22Rv1 (cell line): ENCODE data around the gene TACC2.

Experiments
- CTCF ChIP-seq: fragments of 450-650 bp; IDR thresholded peaks from 2 replicates; pipeline ENCODE4 v1.5.1; 2017; ENCODE audit warnings: mild to moderate bottlenecking
- ZFX ChIP-seq: fragments of 450-650 bp; IDR thresholded peaks from 2 replicates; pipeline ENCODE4 v1.6.1; 2017; ENCODE audit warnings: antibody characterized with exemption, borderline replicate concordance

- no peak for TF ChIP-seq CTCF
- TF ChIP-seq ZFX = no peak
Observed at GRCh38 chr10:122117475-122117874, 128.5 kb downstream of the TACC2 start.
